GM18505 (cell line): ENCODE results near the gene SLC8A2.

ENCODE experiments used
- ATAC-seq: cut with Tn5 transposase; IDR thresholded peaks from one replicate; pipeline ENCODE4 v1.9.1; 2021; ENCODE audit not compliant: unreplicated experiment
- POLR2A ChIP-seq: IDR thresholded peaks from 4 replicates; pipeline ENCODE4 v1.6.1; 2011; ENCODE audit warnings: borderline replicate concordance; ENCODE audit not compliant: insufficient read depth, insufficient read length; ENCODE audit errors: extremely low read depth

The SLC8A2 gene

DNA sequence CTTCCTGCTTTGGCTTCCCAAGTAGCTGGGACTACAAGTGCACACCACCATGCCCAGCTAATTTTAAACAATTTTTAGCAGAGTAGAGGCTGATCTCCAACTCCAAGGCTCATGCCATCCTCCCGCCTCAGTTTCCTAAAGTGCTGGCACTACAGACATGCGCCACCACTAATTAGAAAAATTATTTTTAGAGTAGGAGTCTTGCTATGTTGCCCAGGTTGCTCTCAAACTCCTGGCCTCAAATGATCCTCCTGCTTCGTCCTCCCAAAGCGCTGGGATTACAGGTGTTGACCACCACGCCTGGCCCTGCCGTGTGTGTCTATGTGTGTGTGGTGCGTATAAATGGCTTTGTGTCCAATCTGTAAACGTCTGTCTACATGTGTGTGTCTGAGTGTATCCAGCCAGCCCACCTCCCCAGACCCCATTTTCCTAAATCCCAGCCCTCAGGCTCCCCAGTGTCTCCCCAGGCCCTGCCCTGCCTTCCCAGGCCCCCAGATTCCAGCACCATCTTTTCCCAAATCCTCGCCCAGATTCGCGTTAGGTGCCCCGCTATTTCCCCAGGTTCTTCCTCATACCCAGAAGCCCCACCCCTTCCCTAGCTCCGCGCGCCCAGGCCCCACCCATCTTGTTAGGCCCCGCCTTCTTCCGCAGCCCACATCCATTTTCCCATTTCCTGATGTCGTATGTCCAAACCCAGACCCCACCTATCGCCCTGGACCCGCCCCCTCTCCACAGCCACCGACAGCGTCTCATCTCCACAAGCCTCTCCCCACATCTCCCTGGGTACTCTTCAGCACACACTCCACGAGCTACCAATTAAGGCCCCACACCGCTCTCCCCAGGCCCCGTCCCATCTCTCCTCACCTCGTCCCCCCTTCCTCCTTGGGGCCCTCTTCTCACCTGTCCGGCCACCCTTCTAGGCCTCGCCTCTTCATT is 24.9 kb downstream of the SLC8A2 start:
- no peak for TF ChIP-seq POLR2A
- ATAC-seq, result no peak

- no peak for ATAC-seq
- TF ChIP-seq POLR2A, result no peak
Observed at GRCh38 chr19:47445937-47446402, 25.7 kb downstream of the SLC8A2 start.

GRCh38 chr19:47445527-47445926 is 26.2 kb downstream of the SLC8A2 start:
- no peak for ATAC-seq
- TF ChIP-seq POLR2A, result no peak

DNA sequence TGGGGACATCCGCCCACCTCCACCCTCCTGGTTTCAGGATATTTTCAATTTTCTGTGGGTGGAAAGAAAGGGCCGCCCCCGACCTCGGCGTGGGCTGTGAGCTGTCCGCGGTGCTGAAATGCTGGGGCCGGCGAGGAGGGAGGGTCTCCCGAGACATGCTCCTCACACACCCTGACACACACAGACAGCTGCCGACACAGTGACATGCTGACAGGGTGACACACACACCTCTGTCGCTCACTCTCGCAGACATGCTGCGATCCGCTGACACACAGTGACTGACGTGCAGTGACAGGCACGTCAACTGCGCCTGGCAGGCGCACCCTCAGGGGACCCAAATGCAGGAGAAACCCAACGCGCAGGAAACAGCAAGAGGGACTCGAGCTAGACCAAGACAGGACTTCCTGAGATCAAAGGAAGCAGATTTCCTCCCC is 27.3 kb downstream of the SLC8A2 start:
- no peak for TF ChIP-seq POLR2A

GRCh38 chr19:47443331-47443730 is 28.4 kb downstream of the SLC8A2 start:
- ATAC-seq, result no peak
- no peak for TF ChIP-seq POLR2A

More for the DNA sequence above, 27.3 kb downstream of the SLC8A2 start:
- ATAC-seq, result no peak

DNA sequence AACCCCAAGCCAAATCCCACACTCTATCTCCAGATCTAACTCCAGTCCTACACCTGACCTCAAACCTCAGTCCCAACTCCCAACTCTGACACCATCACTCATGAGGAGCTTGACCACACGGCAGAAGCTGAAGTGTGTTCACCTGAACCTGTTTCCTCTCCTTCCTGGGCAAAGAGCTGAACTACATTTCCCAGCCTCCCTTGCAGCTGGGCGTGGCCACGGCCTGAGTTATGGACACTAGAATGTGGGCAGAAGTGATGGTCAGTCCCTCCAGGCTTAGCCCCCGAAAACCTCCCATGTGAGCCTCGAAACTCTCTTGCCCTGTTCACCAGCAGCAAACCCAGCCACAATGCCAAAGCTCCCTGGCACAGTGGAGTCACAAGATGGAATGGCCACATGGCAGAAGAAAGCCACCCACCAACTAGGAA is 32.9 kb downstream of the SLC8A2 start:
- no peak for TF ChIP-seq POLR2A

GRCh38 chr19:47437500-47437899 is 34.2 kb downstream of the SLC8A2 start:
- no peak for ATAC-seq
- TF ChIP-seq POLR2A, result no peak

More for the DNA sequence above, 32.9 kb downstream of the SLC8A2 start:
- no peak for ATAC-seq

DNA sequence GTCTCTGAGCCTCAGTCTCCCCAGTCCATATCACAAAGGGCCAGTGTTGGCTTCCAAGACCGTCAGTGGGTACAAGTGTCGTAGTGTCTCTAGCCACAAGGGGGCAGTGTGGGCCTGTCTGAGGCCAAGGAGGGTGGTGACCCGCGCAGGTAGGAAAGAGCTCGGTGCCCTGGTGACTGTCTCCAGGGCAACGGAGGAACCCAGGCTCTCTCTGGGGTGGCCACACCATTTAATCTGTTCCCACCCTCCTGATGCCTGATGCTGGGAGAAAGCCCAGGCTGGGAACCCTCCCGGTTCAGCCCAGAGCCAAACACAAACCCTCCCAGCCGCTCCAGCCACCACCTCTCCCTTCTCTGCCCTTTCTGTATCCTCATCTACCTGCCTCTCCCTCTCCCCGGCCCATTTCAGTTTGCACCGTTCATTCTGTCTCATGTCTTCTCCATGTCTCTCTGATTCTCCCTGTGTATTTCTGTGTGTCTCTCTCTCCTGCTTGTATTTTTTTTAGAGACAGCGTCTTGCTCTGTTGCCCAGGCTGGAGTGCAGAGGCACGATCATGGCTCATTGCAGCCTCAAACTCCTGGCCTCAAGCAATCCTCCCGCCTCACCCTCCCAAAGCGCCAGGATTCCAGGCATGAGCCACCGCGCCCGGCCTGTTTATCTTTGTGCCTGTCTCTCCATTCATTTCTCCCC is 34.8 kb downstream of the SLC8A2 start:
- no peak for TF ChIP-seq POLR2A
- no peak for ATAC-seq

GRCh38 chr19:47435883-47436417 is 35.7 kb downstream of the SLC8A2 start:
- no peak for ATAC-seq
- no peak for TF ChIP-seq POLR2A

DNA sequence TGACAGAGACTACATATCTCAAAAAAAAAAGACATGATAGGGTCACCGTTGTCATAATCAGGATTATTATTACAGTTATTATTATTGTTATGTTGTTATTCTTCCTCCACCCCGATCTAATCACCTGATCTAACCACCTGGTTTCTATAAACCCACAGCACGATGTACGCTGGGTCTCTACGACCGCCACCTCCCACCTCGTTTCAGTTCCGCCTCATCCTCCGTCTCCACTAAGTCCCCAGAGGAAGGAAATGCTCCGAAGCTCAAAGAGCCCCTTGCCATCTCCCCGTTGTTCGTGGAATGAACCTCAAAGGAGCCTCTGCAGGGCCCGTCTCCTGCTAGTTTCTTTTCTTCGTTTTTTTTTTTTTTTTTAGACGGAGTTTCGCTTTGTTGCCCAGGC is 36.5 kb downstream of the SLC8A2 start:
- ATAC-seq, result no peak
- TF ChIP-seq POLR2A, result no peak

GRCh38 chr19:47434088-47434487 is 37.6 kb downstream of the SLC8A2 start:
- no peak for ATAC-seq
- no peak for TF ChIP-seq POLR2A

GRCh38 chr19:47433121-47433520 is 38.6 kb downstream of the SLC8A2 start:
- TF ChIP-seq POLR2A, result no peak
- ATAC-seq, result no peak

- TF ChIP-seq POLR2A, result no peak
- no peak for ATAC-seq
Observed at GRCh38 chr19:47432499-47432898, 39.2 kb downstream of the SLC8A2 start.
